ENCODE data around the gene C2orf42. TPM values are rescaled to one million over a fixed set of nuclear protein-coding genes. Genes with fewer than 3 reads are reported as not detected.
A peak's percentile ranks its signal among the peaks of the same experiment; 100 is the strongest.
"Not testable (repeated sequence)": the region's sequence is repeated elsewhere in the genome, so short reads cannot be mapped to it uniquely, and the experiment has no call there.

Gene C2orf42
- total RNA-seq, result 10 to 100 TPM; 20.7 to 24.8 TPM
- 10 to 100 TPM; 12.5 to 16.4 TPM for polyA plus RNA-seq (ENCODE audit: insufficient read length in 2 of 2)
- long read RNA-seq, donor 1, result 0 reads
- long read RNA-seq, donor 2, result 0 reads
- long read RNA-seq, donor 3, result 0 reads
- long read RNA-seq, donor 4, partial matches to known transcripts, result 0 of 1 reads
- long read RNA-seq, donor 4, other reads (novel, unspliced or antisense), result 0 of 1 reads

DNA sequence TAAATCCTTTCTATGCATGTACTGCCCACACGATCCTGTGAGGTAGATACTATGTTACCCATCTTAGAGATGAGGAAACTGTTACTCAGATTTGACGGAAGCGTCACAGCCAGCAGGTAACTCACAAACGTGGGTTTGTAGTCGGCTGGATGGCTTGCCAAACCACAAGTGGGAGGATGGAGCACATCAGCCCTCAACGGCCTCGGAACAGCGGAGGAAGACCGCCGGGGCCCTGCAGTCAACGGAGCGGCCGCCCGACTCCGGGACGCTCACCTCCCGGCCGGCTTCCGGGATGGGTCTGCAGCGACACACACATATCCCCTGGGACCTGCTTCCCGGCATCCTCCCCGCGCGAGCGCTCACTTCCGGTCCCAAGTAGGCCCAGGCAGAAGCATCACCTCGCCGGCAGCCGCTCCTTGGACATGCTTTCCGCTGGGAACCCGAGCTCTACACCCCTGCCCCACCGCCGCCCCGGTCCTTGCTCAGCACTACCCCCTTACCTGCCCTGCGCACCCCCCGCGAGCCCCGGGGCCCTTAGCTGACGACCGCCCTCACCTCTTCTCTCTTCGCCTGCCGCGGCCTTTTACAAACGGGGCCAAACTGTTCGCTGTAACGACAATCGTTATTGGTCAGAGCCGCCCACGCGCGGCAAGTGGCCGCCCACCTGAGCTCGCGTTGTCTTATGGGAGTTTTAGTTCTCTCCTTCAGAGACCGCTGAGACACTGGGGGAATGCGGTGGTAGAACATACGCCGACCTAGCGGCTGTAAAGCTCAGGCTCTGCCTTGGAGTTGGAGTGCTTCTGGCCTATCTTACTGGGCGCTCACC lies at the start of gene C2orf42:
Gene C2orf42, minus strand, starts transcription at position 602 of the 826 bp plus-strand sequence. CDS start 9,034 bp downstream, outside the sequence.
- H3K9me3 ChIP-seq (ENCODE audit: control insufficient read depth, insufficient read depth, low read length), result no peaks in the 10 kb centered on the region

DNA sequence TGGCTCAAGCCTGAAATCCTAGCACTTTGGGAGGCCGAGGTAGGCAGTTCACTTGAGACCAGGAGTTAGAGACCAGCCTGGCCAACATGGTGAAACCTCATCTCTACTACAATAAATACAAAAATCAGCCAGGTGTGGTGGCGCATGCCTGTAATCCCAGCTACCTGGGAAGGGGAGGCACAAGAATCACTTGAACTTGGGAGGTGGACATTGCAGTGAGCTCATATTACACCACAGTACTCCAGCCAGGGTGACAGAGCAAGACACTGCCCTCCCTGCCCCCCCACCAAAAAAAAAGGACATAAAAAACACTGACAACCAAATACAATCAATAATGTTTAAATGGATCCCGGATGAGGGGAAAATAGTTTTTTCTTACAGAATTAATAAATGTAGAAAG lies 49.8 kb upstream of the C2orf42 start:
- no peak overlapping the region for H3K27ac ChIP-seq (ENCODE audit: low read depth, low read length)
- H3K4me3 ChIP-seq (ENCODE audit: low read depth, low read length), result no peak overlapping the region
- no peak for DNase-seq (ENCODE audit: low read depth in 4 of 6, low spot score in 6 of 6)
- H3K27me3 ChIP-seq (ENCODE audit: control insufficient read depth, insufficient read depth, low read length), result no peaks in the 10 kb centered on the region
- H3K36me3 ChIP-seq (ENCODE audit: control insufficient read depth, insufficient read depth, low read length), result peaks cover 17% of the 10 kb centered on the region
- no peaks in the 10 kb centered on the region for H3K9me3 ChIP-seq (ENCODE audit: control insufficient read depth, insufficient read depth, low read length)
- H3K4me1 ChIP-seq (ENCODE audit: control insufficient read depth, insufficient read depth, low read length), result peaks cover 14% of the 10 kb centered on the region
- no CpG with 5 or more reads among the region's 3 CpGs for WGBS (ENCODE audit: insufficient coverage)

More for the DNA sequence above, at the start of gene C2orf42:
- no peaks in the 10 kb centered on the region for H3K27me3 ChIP-seq (ENCODE audit: control insufficient read depth, insufficient read depth, low read length)
- H3K4me1 ChIP-seq (ENCODE audit: control insufficient read depth, insufficient read depth, low read length), result peaks cover 6% of the 10 kb centered on the region
- H3K36me3 ChIP-seq (ENCODE audit: control insufficient read depth, insufficient read depth, low read length), result no peaks in the 10 kb centered on the region
- peak; percentile 91 to 99 (median 96) for DNase-seq (ENCODE audit: low read depth in 4 of 6, low spot score in 6 of 6)
- H3K4me3 ChIP-seq (ENCODE audit: low read depth, low read length), result peak within 1 kb of the TSS; percentile 99
- peak within 1 kb of the TSS; percentile 93 for H3K27ac ChIP-seq (ENCODE audit: low read depth, low read length)
- under 1% methylated on average over 60 of the region's 60 CpGs for WGBS (ENCODE audit: insufficient coverage)

DNA sequence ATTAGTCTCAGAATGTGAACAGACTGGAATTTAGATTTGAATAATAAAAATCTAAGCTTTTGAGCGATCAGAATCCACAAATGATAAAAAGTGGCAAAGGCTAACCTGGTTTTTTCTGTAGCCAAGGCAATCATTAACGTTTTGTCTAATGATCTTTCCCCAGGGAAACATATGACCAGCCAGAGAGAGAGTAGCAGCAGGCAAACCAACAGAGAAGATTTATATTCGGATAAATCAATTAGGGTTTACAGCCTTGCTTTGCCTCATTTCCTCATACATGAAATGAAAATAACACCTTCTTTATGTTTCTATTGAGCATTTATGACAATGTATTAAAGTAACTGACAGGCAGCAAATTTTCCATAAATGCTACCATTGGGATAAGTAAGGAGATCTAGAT lies 43.1 kb upstream of the C2orf42 start:
- Histone ChIP-seq H3K27ac (ENCODE audit: low read depth, low read length) (no peak overlapping the region), H3K4me3 (ENCODE audit: low read depth, low read length) (no peak overlapping the region), H3K9me3 (ENCODE audit: control insufficient read depth, insufficient read depth, low read length) (no peaks in the 10 kb centered on the region), H3K4me1 (ENCODE audit: control insufficient read depth, insufficient read depth, low read length) (no peaks in the 10 kb centered on the region), H3K27me3 (ENCODE audit: control insufficient read depth, insufficient read depth, low read length) (no peaks in the 10 kb centered on the region), H3K36me3 (ENCODE audit: control insufficient read depth, insufficient read depth, low read length) (peaks cover 49% of the 10 kb centered on the region)
- DNase-seq (ENCODE audit: low read depth in 4 of 6, low spot score in 6 of 6), result peak in 1 of 6 donors; percentile 63
- 100% methylated on average over 1 of the region's 3 CpGs for WGBS (ENCODE audit: insufficient coverage)

DNA sequence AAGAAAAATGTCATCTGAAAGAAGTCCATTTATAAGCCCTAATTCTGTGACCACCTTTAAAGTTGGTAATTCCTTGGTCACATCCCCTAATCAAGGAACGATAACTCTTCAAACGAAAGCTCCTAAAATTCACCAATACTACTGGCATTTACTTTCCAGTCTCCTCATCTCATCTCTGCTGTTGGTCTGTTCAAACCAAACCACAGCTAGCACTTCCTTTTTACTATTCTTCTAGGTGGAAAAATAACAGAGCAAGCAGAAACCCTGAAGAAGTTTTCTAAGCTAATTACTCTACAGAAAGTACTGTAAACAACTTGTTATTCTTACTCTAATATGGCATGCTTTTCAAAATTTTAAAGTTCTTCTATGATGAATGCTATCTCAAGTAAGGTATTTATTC lies 36.0 kb upstream of the C2orf42 start:
- Histone ChIP-seq H3K4me3 (ENCODE audit: low read depth, low read length) (no peak overlapping the region), H3K9me3 (ENCODE audit: control insufficient read depth, insufficient read depth, low read length) (no peaks in the 10 kb centered on the region), H3K4me1 (ENCODE audit: control insufficient read depth, insufficient read depth, low read length) (no peaks in the 10 kb centered on the region), H3K27ac (ENCODE audit: low read depth, low read length) (no peak overlapping the region), H3K36me3 (ENCODE audit: control insufficient read depth, insufficient read depth, low read length) (peaks cover 42% of the 10 kb centered on the region), H3K27me3 (ENCODE audit: control insufficient read depth, insufficient read depth, low read length) (no peaks in the 10 kb centered on the region)
- DNase-seq (ENCODE audit: low read depth in 4 of 6, low spot score in 6 of 6), result no peak
- 89% methylated on average over 2 of the region's 2 CpGs for WGBS (ENCODE audit: insufficient coverage)

DNA sequence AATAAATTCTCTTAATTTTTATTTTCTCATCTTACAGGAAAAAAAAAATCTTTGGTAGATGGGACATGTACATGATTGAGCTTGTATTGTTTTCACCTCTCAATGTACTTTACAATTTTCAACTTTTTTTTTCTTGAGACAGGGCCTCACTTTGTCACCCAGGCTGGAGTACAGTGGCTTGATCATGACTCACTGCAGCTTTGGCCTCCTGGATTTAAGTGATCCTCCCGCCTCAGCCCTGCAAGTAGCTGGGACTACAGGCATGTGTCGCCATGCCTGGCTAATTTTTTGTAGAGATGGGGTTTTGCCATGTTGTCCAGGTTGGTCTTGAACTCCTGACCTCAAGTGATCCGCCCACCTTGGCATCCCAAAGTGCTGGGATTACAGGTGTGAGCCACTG lies 32.5 kb upstream of the C2orf42 start:
- H3K9me3 ChIP-seq (ENCODE audit: control insufficient read depth, insufficient read depth, low read length); H3K27ac ChIP-seq (ENCODE audit: low read depth, low read length); H3K27me3 ChIP-seq (ENCODE audit: control insufficient read depth, insufficient read depth, low read length); H3K4me1 ChIP-seq (ENCODE audit: control insufficient read depth, insufficient read depth, low read length); DNase-seq (ENCODE audit: low read depth in 4 of 6, low spot score in 6 of 6); H3K4me3 ChIP-seq (ENCODE audit: low read depth, low read length): not testable (repeated sequence)
- H3K36me3 ChIP-seq (ENCODE audit: control insufficient read depth, insufficient read depth, low read length), result peaks cover 50% of the 10 kb centered on the region
- 94% methylated on average over 3 of the region's 3 CpGs for WGBS (ENCODE audit: insufficient coverage)

DNA sequence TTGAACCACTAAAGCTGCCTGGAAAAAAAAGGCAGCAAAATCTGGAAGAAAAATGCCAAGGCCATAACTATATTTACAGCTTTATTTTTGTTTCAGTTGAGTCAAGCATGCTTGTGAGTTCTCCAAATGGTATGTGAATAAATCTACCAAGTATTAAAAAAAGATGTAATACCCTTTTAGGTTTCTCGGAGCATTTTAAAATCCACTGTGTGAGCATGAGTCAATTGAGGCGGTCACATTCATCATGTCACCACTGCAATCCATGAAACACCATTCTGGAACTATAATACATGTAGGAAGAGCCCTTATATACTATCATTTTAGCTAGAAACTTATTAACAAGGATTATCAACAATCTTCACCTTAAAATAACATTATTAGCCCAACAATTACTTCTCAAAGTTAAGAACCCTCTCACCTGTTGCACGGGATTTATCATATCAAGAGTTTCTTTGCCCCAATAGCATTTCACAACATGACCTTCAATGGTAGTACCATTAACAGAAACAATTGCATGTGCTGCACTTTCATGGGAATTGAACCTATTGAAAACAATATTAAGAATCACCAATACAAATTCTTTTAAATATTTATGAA lies 24.2 kb upstream of the C2orf42 start:
- 100% methylated on average over 1 of the region's 3 CpGs for WGBS (ENCODE audit: insufficient coverage)
- H3K27me3 ChIP-seq (ENCODE audit: control insufficient read depth, insufficient read depth, low read length), result no peaks in the 10 kb centered on the region
- peaks cover 37% of the 10 kb centered on the region for H3K36me3 ChIP-seq (ENCODE audit: control insufficient read depth, insufficient read depth, low read length)
- H3K27ac ChIP-seq (ENCODE audit: low read depth, low read length), result no peak overlapping the region
- DNase-seq (ENCODE audit: low read depth in 4 of 6, low spot score in 6 of 6), result no peak
- H3K4me3 ChIP-seq (ENCODE audit: low read depth, low read length), result no peak overlapping the region
- no peaks in the 10 kb centered on the region for H3K4me1 ChIP-seq (ENCODE audit: control insufficient read depth, insufficient read depth, low read length)
- no peaks in the 10 kb centered on the region for H3K9me3 ChIP-seq (ENCODE audit: control insufficient read depth, insufficient read depth, low read length)

DNA sequence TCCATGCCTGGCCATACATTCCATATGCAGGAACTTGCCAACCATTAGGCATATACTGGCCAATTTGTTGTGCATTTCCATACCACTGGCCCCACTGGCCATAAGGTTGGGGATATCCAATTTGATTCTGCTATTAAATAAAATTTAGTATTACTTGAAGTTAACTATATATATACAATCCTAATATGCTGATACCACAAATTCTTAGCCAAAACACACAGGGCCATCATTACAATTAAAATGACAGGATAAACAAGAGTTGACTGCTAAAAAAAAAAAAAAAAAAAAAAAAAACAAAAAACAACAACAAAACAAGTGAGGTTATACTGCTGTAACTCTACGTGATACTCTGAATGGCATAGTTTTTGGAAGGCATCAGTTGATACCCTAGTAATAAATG lies 23.5 kb upstream of the C2orf42 start:
- peaks cover 31% of the 10 kb centered on the region for H3K36me3 ChIP-seq (ENCODE audit: control insufficient read depth, insufficient read depth, low read length)

DNA sequence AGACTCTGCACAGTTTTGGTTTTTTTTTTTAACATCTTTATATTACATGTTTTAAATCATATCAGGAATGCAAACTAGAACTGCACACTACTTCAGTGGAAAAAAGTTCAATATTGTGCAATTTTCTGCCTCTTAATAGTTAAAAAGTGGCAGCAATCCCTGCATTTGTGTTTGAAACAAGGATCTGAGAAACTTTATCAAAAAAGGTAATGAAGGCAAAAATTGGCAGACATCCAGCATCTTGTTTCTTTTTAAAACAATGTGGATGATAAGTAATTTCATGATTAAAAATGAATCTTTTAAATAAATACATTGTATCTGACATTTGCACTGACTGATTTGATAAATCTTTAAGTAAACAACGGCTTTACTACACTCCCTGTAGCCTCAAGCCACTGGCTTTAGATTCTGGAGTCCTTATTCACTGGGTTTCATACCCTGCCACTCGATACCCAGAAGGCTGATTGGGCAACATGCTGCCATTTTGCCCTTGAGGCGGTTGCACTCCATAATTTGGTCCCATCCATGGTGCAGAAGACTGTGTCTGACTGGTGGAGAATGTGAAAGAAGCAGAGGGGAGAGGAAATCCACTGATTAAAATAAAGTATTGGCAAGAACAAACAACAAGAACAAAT lies 21.6 kb upstream of the C2orf42 start:
- Histone ChIP-seq H3K27me3 (ENCODE audit: control insufficient read depth, insufficient read depth, low read length) (no peaks in the 10 kb centered on the region), H3K9me3 (ENCODE audit: control insufficient read depth, insufficient read depth, low read length) (no peaks in the 10 kb centered on the region), H3K27ac (ENCODE audit: low read depth, low read length) (no peak overlapping the region), H3K36me3 (ENCODE audit: control insufficient read depth, insufficient read depth, low read length) (peaks cover 25% of the 10 kb centered on the region), H3K4me1 (ENCODE audit: control insufficient read depth, insufficient read depth, low read length) (no peaks in the 10 kb centered on the region), H3K4me3 (ENCODE audit: low read depth, low read length) (no peak overlapping the region)
- no peak for DNase-seq (ENCODE audit: low read depth in 4 of 6, low spot score in 6 of 6)
- no CpG with 5 or more reads among the region's 3 CpGs for WGBS (ENCODE audit: insufficient coverage)

More for the DNA sequence above, 23.5 kb upstream of the C2orf42 start:
- Histone ChIP-seq H3K27ac (ENCODE audit: low read depth, low read length) (no peak overlapping the region), H3K4me1 (ENCODE audit: control insufficient read depth, insufficient read depth, low read length) (no peaks in the 10 kb centered on the region), H3K27me3 (ENCODE audit: control insufficient read depth, insufficient read depth, low read length) (no peaks in the 10 kb centered on the region), H3K9me3 (ENCODE audit: control insufficient read depth, insufficient read depth, low read length) (no peaks in the 10 kb centered on the region), H3K4me3 (ENCODE audit: low read depth, low read length) (no peak overlapping the region)
- no peak for DNase-seq (ENCODE audit: low read depth in 4 of 6, low spot score in 6 of 6)
- no CpG with 5 or more reads among the region's 1 CpG for WGBS (ENCODE audit: insufficient coverage)

DNA sequence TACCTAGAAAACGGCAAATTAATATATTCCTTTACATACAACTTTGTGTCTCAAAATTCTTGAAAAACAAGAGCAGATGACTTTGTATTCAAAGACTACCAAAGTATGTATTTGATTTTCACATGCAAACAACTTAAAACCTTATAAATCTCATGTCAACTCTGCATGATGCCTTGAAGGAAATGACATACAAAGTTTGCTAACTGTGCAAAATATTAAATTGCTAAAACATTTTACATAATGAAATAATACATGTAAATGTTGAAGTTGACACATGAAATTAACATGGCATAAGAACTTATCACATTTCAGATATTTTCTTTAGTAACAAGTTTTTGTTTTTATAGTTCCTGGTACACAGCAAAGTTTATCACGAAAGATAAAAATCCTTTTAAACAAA lies 20.8 kb upstream of the C2orf42 start:
- Histone ChIP-seq H3K4me1 (ENCODE audit: control insufficient read depth, insufficient read depth, low read length) (no peaks in the 10 kb centered on the region), H3K4me3 (ENCODE audit: low read depth, low read length) (no peak overlapping the region), H3K36me3 (ENCODE audit: control insufficient read depth, insufficient read depth, low read length) (peaks cover 21% of the 10 kb centered on the region), H3K9me3 (ENCODE audit: control insufficient read depth, insufficient read depth, low read length) (no peaks in the 10 kb centered on the region), H3K27me3 (ENCODE audit: control insufficient read depth, insufficient read depth, low read length) (no peaks in the 10 kb centered on the region), H3K27ac (ENCODE audit: low read depth, low read length) (no peak overlapping the region)
- no CpG with 5 or more reads among the region's 2 CpGs for WGBS (ENCODE audit: insufficient coverage)
- DNase-seq (ENCODE audit: low read depth in 4 of 6, low spot score in 6 of 6), result no peak
